HEK293 (cell line): Measurements from ENCODE around the gene ARCN1.

Experiments
- GLIS2 ChIP-seq: fragments of 450-650 bp; formaldehyde crosslinking; IDR thresholded peaks from 2 replicates; pipeline ENCODE4 v1.5.1; 2016; ENCODE audit warnings: missing biosample characterization, missing genetic modification characterization
- HOXC10 ChIP-seq: sonication (generic); formaldehyde crosslinking; IDR thresholded peaks from 2 replicates; pipeline ENCODE4 v1.8.1; 2023; ENCODE audit warnings: mild to moderate bottlenecking, missing genetic modification reagents
- IKZF3 ChIP-seq: fragments of 450-650 bp; IDR thresholded peaks from 2 replicates; pipeline ENCODE4 v1.5.0; 2018; ENCODE audit warnings: missing biosample characterization, mild to moderate bottlenecking, missing genetic modification characterization, moderate library complexity
- SALL2 ChIP-seq: fragments of 450-650 bp; formaldehyde crosslinking; IDR thresholded peaks from 2 replicates; pipeline ENCODE4 v1.5.0; 2017; ENCODE audit warnings: missing biosample characterization, mild to moderate bottlenecking, missing genetic modification characterization, borderline replicate concordance
- ZBTB1 ChIP-seq: fragments of 450-650 bp; formaldehyde crosslinking; IDR thresholded peaks from 2 replicates; pipeline ENCODE4 v1.5.1; 2016; ENCODE audit warnings: missing biosample characterization, missing genetic modification characterization
- ZNF16 ChIP-seq: fragments of 450-650 bp; formaldehyde crosslinking; IDR thresholded peaks from 2 replicates; pipeline ENCODE4 v1.5.1; 2016; ENCODE audit warnings: low read depth, missing biosample characterization, missing genetic modification characterization
- ZNF202 ChIP-seq: fragments of 450-650 bp; formaldehyde crosslinking; IDR thresholded peaks from 2 replicates; pipeline ENCODE4 v1.5.1; 2016; ENCODE audit warnings: missing biosample characterization, missing genetic modification characterization, borderline replicate concordance
- ZNF292 ChIP-seq: fragments of 450-650 bp; formaldehyde crosslinking; IDR thresholded peaks from 2 replicates; pipeline ENCODE4 v1.5.1; 2016; ENCODE audit warnings: low read depth, missing biosample characterization, missing genetic modification characterization, borderline replicate concordance
- ZNF366 ChIP-seq: fragments of 450-650 bp; formaldehyde crosslinking; conservative IDR thresholded peaks from 2 replicates; pipeline ENCODE4 v1.5.1; 2016; ENCODE audit warnings: missing biosample characterization, missing genetic modification characterization
- ZNF394 ChIP-seq: fragments of 450-650 bp; formaldehyde crosslinking; IDR thresholded peaks from 2 replicates; pipeline ENCODE4 v1.5.1; 2016; ENCODE audit warnings: missing biosample characterization, missing genetic modification characterization, mild to moderate bottlenecking, moderate library complexity, borderline replicate concordance
- ZNF501 ChIP-seq: fragments of 450-650 bp; formaldehyde crosslinking; IDR thresholded peaks from 2 replicates; pipeline ENCODE4 v1.5.1; 2016; ENCODE audit warnings: missing biosample characterization, missing genetic modification characterization
- ZNF529 ChIP-seq: fragments of 450-650 bp; formaldehyde crosslinking; IDR thresholded peaks from 2 replicates; pipeline ENCODE4 v1.5.1; 2017; ENCODE audit warnings: missing genetic modification characterization, missing biosample characterization; ENCODE audit not compliant: insufficient replicate concordance
- ZNF530 ChIP-seq: fragments of 450-650 bp; formaldehyde crosslinking; IDR thresholded peaks from 2 replicates; pipeline ENCODE4 v1.5.1; 2016; ENCODE audit warnings: low read depth, missing biosample characterization, missing genetic modification characterization
- ZNF549 ChIP-seq: fragments of 450-650 bp; IDR thresholded peaks from 2 replicates; pipeline ENCODE4 v1.5.1; 2018; ENCODE audit warnings: missing biosample characterization, missing genetic modification characterization, mild to moderate bottlenecking, inconsistent platforms, moderate library complexity
- ZNF561 ChIP-seq: fragments of 450-650 bp; IDR thresholded peaks from 2 replicates; pipeline ENCODE4 v1.5.1; 2018; ENCODE audit warnings: missing biosample characterization, missing genetic modification characterization, borderline replicate concordance
- ZNF626 ChIP-seq: fragments of 450-650 bp; sonication (Bioruptor Pico); formaldehyde crosslinking; IDR thresholded peaks from 2 replicates; pipeline ENCODE4 v1.5.1; 2018; ENCODE audit warnings: missing biosample characterization, missing genetic modification characterization, inconsistent platforms
- ZNF660 ChIP-seq: fragments of 450-650 bp; IDR thresholded peaks from 2 replicates; pipeline ENCODE4 v1.5.1; 2018; ENCODE audit warnings: missing biosample characterization, mild to moderate bottlenecking, missing genetic modification characterization
- ZNF777 ChIP-seq: fragments of 450-650 bp; formaldehyde crosslinking; IDR thresholded peaks from 2 replicates; pipeline ENCODE4 v1.5.1; 2017; ENCODE audit warnings: missing biosample characterization, missing genetic modification characterization, borderline replicate concordance
- ZNF792 ChIP-seq: fragments of 450-650 bp; formaldehyde crosslinking; IDR thresholded peaks from 2 replicates; pipeline ENCODE4 v1.5.1; 2016; ENCODE audit warnings: missing biosample characterization, missing genetic modification characterization
- TF ChIP-seq, protein P1 (sequence below): fragments of 450-650 bp; formaldehyde crosslinking; IDR thresholded peaks from 2 replicates; pipeline ENCODE4 v1.5.1; 2016; ENCODE audit warnings: missing biosample characterization, missing genetic modification characterization
- TF ChIP-seq, protein P2 (sequence below): fragments of 450-650 bp; formaldehyde crosslinking; IDR thresholded peaks from 2 replicates; pipeline ENCODE4 v1.5.1; 2016; ENCODE audit warnings: missing biosample characterization, missing genetic modification characterization
- TF ChIP-seq, protein P3 (sequence below): fragments of 450-650 bp; formaldehyde crosslinking; IDR thresholded peaks from 2 replicates; pipeline ENCODE4 v1.5.1; 2016; ENCODE audit warnings: missing biosample characterization, missing genetic modification characterization
- TF ChIP-seq, protein P4 (sequence below): fragments of 450-650 bp; formaldehyde crosslinking; IDR thresholded peaks from 2 replicates; pipeline ENCODE4; 2016; ENCODE audit warnings: missing biosample characterization, missing genetic modification characterization
- TF ChIP-seq, protein P5 (sequence below): fragments of 450-650 bp; formaldehyde crosslinking; IDR thresholded peaks from 2 replicates; pipeline ENCODE4 v1.5.1; 2016; ENCODE audit warnings: missing biosample characterization, missing genetic modification characterization
- TF ChIP-seq, protein P6 (sequence below): fragments of 450-650 bp; formaldehyde crosslinking; IDR thresholded peaks from 2 replicates; pipeline ENCODE4 v1.5.1; 2016; ENCODE audit warnings: missing biosample characterization, missing genetic modification characterization
- TF ChIP-seq, protein P7 (sequence below): fragments of 450-650 bp; formaldehyde crosslinking; IDR thresholded peaks from 2 replicates; pipeline ENCODE4 v1.5.1; 2016; ENCODE audit warnings: missing biosample characterization, missing genetic modification characterization, low read depth

Gene ARCN1

DNA sequence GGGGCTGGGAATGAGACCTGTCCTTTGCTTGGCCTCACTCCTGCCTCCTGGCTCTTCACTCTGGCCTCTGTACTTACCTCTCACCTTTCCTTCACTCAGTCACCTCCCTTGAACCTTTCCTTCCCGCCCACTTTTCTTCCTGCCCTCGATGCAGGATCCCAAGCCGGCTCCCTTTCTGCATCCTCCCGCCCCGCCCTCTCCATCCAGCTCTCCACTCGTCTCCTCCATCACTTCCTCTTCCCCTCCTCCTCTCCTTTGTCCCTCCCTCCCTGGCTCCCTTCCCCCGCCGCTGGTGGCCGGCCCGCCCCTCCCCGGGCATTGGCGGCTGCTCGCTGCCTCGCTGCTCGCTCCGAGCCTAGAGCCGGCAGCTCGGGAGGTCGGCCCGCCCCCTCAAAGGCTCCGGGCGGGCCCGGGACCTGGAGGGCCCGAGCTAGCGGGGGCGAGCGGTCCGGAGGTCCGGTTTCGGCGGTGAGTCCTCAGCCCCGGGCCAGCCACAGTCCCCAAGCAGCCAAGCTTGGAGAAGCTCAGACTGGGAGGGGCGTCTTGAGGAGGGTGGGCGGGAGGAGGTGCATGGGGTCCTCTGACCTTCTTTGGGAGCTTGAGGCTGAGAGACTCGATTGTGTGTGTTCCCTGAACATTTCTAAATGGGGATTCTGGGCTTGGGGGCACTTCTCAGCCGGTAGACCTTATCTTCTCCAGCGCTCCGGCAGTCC is 49.0 kb downstream of the ARCN1 start (continued):
- TF ChIP-seq, protein P1, sequence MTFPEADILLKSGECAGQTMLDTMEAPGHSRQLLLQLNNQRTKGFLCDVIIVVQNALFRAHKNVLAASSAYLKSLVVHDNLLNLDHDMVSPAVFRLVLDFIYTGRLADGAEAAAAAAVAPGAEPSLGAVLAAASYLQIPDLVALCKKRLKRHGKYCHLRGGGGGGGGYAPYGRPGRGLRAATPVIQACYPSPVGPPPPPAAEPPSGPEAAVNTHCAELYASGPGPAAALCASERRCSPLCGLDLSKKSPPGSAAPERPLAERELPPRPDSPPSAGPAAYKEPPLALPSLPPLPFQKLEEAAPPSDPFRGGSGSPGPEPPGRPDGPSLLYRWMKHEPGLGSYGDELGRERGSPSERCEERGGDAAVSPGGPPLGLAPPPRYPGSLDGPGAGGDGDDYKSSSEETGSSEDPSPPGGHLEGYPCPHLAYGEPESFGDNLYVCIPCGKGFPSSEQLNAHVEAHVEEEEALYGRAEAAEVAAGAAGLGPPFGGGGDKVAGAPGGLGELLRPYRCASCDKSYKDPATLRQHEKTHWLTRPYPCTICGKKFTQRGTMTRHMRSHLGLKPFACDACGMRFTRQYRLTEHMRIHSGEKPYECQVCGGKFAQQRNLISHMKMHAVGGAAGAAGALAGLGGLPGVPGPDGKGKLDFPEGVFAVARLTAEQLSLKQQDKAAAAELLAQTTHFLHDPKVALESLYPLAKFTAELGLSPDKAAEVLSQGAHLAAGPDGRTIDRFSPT (tag by site-specific recombination): no peak
- TF ChIP-seq ZBTB1 (no peak), ZNF561 (tag by site-specific recombination) (no peak), ZNF202 (tag by site-specific recombination) (no peak), HOXC10 (no peak), ZNF660 (no peak), IKZF3 (tag by site-specific recombination) (peak; percentile 42; the same call in 1 of the 2 replicates), ZNF549 (tag by site-specific recombination) (no peak), ZNF777 (no peak), SALL2 (tag by site-specific recombination) (no peak), ZNF394 (tag by site-specific recombination) (no peak), ZNF626 (no peak), ZNF792 (tag by site-specific recombination) (no peak), GLIS2 (tag by site-specific recombination) (peak; percentile 87), ZNF501 (tag by site-specific recombination) (no peak), ZNF366 (tag by site-specific recombination) (peak; percentile 87), ZNF529 (tag by site-specific recombination) (no peak), ZNF530 (no peak), ZNF292 (tag by site-specific recombination) (no peak), ZNF16 (tag by site-specific recombination) (no peak)
- TF ChIP-seq, protein P2, sequence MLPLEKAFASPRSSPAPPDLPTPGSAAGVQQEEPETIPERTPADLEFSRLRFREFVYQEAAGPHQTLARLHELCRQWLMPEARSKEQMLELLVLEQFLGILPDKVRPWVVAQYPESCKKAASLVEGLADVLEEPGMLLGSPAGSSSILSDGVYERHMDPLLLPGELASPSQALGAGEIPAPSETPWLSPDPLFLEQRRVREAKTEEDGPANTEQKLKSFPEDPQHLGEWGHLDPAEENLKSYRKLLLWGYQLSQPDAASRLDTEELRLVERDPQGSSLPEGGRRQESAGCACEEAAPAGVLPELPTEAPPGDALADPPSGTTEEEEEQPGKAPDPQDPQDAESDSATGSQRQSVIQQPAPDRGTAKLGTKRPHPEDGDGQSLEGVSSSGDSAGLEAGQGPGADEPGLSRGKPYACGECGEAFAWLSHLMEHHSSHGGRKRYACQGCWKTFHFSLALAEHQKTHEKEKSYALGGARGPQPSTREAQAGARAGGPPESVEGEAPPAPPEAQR (tag by site-specific recombination): no peak
- TF ChIP-seq, protein P3, sequence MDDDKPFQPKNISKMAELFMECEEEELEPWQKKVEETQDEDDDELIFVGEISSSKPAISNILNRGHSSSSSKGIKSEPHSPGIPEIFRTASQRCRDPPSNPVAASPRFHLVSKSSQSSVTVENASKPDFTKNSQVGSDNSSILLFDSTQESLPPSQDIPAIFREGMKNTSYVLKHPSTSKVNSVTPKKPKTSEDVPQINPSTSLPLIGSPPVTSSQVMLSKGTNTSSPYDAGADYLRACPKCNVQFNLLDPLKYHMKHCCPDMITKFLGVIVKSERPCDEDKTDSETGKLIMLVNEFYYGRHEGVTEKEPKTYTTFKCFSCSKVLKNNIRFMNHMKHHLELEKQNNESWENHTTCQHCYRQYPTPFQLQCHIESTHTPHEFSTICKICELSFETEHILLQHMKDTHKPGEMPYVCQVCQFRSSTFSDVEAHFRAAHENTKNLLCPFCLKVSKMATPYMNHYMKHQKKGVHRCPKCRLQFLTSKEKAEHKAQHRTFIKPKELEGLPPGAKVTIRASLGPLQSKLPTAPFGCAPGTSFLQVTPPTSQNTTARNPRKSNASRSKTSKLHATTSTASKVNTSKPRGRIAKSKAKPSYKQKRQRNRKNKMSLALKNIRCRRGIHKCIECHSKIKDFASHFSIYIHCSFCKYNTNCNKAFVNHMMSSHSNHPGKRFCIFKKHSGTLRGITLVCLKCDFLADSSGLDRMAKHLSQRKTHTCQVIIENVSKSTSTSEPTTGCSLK (tag by site-specific recombination): no peak
- TF ChIP-seq, protein P4, sequence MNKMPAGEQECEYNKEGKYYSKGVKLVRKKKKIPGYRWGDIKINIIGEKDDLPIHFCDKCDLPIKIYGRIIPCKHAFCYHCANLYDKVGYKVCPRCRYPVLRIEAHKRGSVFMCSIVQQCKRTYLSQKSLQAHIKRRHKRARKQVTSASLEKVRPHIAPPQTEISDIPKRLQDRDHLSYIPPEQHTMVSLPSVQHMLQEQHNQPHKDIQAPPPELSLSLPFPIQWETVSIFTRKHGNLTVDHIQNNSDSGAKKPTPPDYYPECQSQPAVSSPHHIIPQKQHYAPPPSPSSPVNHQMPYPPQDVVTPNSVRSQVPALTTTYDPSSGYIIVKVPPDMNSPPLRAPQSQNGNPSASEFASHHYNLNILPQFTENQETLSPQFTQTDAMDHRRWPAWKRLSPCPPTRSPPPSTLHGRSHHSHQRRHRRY (tag by site-specific recombination): no peak
- TF ChIP-seq, protein P5, sequence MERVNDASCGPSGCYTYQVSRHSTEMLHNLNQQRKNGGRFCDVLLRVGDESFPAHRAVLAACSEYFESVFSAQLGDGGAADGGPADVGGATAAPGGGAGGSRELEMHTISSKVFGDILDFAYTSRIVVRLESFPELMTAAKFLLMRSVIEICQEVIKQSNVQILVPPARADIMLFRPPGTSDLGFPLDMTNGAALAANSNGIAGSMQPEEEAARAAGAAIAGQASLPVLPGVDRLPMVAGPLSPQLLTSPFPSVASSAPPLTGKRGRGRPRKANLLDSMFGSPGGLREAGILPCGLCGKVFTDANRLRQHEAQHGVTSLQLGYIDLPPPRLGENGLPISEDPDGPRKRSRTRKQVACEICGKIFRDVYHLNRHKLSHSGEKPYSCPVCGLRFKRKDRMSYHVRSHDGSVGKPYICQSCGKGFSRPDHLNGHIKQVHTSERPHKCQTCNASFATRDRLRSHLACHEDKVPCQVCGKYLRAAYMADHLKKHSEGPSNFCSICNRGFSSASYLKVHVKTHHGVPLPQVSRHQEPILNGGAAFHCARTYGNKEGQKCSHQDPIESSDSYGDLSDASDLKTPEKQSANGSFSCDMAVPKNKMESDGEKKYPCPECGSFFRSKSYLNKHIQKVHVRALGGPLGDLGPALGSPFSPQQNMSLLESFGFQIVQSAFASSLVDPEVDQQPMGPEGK: peak; percentile 60; the same call in 1 of the 2 replicates
- TF ChIP-seq, protein P6, sequence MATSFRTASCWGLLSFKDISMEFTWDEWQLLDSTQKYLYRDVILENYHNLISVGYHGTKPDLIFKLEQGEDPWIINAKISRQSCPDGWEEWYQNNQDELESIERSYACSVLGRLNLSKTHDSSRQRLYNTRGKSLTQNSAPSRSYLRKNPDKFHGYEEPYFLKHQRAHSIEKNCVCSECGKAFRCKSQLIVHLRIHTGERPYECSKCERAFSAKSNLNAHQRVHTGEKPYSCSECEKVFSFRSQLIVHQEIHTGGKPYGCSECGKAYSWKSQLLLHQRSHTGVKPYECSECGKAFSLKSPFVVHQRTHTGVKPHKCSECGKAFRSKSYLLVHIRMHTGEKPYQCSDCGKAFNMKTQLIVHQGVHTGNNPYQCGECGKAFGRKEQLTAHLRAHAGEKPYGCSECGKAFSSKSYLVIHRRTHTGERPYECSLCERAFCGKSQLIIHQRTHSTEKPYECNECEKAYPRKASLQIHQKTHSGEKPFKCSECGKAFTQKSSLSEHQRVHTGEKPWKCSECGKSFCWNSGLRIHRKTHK: no peak
- TF ChIP-seq, protein P7, sequence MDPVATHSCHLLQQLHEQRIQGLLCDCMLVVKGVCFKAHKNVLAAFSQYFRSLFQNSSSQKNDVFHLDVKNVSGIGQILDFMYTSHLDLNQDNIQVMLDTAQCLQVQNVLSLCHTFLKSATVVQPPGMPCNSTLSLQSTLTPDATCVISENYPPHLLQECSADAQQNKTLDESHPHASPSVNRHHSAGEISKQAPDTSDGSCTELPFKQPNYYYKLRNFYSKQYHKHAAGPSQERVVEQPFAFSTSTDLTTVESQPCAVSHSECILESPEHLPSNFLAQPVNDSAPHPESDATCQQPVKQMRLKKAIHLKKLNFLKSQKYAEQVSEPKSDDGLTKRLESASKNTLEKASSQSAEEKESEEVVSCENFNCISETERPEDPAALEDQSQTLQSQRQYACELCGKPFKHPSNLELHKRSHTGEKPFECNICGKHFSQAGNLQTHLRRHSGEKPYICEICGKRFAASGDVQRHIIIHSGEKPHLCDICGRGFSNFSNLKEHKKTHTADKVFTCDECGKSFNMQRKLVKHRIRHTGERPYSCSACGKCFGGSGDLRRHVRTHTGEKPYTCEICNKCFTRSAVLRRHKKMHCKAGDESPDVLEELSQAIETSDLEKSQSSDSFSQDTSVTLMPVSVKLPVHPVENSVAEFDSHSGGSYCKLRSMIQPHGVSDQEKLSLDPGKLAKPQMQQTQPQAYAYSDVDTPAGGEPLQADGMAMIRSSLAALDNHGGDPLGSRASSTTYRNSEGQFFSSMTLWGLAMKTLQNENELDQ (tag by site-specific recombination): no peak
